Neural progenitor cell (in vitro differentiated cells): ENCODE results near the gene DDC.

Source experiments
- CTCF ChIP-seq: fragments of 200-600 bp; sonication (generic); IDR thresholded peaks from 2 replicates; pipeline ENCODE4 v1.5.1; 2017; ENCODE audit warnings: antibody characterized with exemption, mild to moderate bottlenecking
- EZH2 ChIP-seq: fragments of 200-600 bp; sonication (generic); IDR thresholded peaks from 2 replicates; pipeline ENCODE4 v1.6.1; 2017; ENCODE audit warnings: antibody characterized with exemption, mild to moderate bottlenecking, moderate library complexity

- TF ChIP-seq CTCF, result no peak
- no peak for TF ChIP-seq EZH2
Measured at GRCh38 chr7:50448823-50449222, 116.4 kb downstream of the DDC start.
